ENCODE results near the gene OS9.
"Not testable (repeated sequence)": the region's sequence is repeated elsewhere in the genome, so short reads cannot be mapped to it uniquely, and the experiment has no call there.

OS9 gene

GRCh38 chr12:57661376-57661775 is 32.6 kb upstream of the OS9 start:
- TF ChIP-seq CTCF (conservative IDR thresholded peaks at IDR 0.05) (no peak), ZFX (IDR thresholded peaks at IDR 0.05) (no peak)
- no peak overlapping the region for H3K27ac ChIP-seq

GRCh38 chr12:57665066-57665820 is 28.7 kb upstream of the OS9 start:
- not testable (repeated sequence) for H3K27ac ChIP-seq

GRCh38 chr12:57666897-57667296 is 27.0 kb upstream of the OS9 start:
- TF ChIP-seq CTCF (conservative IDR thresholded peaks at IDR 0.05) (no peak), ZFX (IDR thresholded peaks at IDR 0.05) (no peak)

DNA sequence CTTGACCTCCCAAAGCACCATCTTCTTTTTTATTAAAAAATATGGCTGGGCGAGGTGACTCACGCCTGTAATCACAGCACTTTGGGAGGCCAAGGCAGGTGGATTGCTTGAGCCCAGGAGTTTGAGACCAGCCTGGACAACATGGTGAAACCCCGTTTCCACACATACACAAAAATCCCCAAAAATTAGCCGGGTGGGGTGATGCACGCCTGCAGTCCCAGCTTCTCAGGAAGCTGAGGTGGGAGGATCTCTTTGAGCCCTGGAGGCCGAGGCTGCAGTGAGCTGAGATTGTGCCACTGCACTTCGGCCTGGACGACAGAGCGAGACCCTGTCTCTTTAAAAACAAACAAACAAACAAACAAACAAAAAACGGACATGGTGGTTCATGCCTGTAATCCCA is 24.2 kb upstream of the OS9 start:
- not testable (repeated sequence) for H3K27ac ChIP-seq

More at GRCh38 chr12:57666897-57667296, 27.0 kb upstream of the OS9 start:
- no peak overlapping the region for H3K27ac ChIP-seq

DNA sequence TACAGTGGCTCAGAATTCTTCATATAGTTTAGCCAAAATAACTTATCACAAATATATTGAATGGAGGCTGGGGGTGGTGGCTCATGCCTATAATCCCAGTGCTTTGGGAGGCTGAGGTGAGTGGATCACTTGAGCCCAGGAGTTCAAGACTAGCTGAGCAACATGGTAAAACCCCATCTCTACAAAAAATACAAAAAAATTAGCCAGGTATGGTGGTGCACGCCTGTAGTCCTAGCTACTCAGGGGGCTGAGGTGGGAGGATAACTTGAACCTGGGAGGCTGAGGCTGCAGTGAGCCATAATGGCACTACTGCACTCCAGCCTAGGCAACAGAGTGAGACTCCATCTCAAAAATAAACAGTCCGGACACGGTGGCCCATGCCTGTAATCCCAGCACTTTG is 22.1 kb upstream of the OS9 start:
- not testable (repeated sequence) for H3K27ac ChIP-seq

GRCh38 chr12:57672801-57673200 is 21.1 kb upstream of the OS9 start:
- no peak overlapping the region for H3K27ac ChIP-seq
- TF ChIP-seq CTCF (conservative IDR thresholded peaks at IDR 0.05) (no peak), ZFX (IDR thresholded peaks at IDR 0.05) (no peak)

- TF ChIP-seq ZFX (IDR thresholded peaks at IDR 0.05) (no peak), CTCF (conservative IDR thresholded peaks at IDR 0.05) (no peak)
- H3K27ac ChIP-seq = no peak overlapping the region
Observed at GRCh38 chr12:57674691-57675090, 19.2 kb upstream of the OS9 start.

DNA sequence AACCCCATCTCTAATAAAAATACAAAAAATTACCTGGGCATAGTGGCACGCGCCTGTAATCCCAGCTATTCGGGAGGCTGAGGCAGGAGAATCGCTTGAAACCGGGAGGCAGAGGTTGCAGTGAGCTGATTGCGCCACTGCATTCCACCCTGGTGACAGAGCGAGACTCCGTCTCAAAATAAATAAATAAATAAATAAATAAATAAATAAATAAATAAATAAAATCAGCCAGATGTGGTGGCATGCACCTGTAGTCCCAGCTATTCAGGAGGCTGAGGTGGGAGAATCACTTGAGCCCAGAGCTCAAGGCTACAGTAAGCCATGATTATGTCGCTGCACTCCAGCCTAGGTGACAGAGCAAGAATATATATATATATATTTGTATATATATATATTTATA is 16.0 kb upstream of the OS9 start:
- H3K27ac ChIP-seq = not testable (repeated sequence)

DNA sequence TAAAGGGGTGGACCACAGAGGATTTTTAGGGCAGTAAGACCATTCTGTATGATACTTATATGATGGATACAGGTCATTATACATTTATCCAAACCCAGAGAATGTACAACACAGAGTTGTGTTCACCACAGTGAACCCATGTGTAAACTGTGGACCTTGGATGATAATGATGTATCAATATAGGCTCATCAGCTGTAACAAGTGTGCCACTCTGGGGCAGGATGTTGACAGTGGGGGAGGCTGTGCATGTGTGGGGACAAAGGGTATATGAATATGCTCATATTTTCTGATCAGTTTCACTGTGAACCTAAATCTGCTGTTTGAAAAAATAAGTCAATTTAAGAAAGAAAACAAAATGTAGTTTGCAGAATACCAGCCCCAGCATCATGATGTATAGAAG is 14.2 kb upstream of the OS9 start:
- TF ChIP-seq CTCF (conservative IDR thresholded peaks at IDR 0.05) = no peak
- no peak for TF ChIP-seq ZFX (IDR thresholded peaks at IDR 0.05)
- H3K27ac ChIP-seq = no peak overlapping the region

DNA sequence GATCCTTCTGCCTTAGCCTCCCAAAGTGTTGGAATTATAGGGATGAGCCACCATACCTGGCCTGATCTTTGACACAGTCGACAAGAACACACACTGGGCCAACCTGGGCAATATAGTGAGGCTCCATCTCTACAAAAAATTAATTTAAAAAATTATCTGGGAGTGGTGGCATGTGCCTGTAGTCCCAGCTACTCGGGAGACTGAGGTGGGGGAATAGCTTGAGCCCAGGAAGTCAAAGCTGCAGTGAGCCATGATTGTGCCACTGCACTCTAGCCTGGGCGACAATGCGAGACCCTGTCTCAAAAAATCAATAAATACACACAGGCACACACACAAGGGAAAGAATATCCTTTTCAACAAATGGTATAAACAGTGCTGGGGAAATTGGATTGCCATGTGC is 6.1 kb upstream of the OS9 start:
- no peak overlapping the region for H3K27ac ChIP-seq
- no peak for TF ChIP-seq CTCF (conservative IDR thresholded peaks at IDR 0.05)
- no peak for TF ChIP-seq ZFX (IDR thresholded peaks at IDR 0.05)
